Measurements from ENCODE around the gene CLTCL1. TPM values are rescaled to one million over a fixed set of nuclear protein-coding genes. Genes with fewer than 3 reads are reported as not detected.

CLTCL1 gene
- total RNA-seq, 1 experiment from 2014 or later, result 7.9 TPM

DNA sequence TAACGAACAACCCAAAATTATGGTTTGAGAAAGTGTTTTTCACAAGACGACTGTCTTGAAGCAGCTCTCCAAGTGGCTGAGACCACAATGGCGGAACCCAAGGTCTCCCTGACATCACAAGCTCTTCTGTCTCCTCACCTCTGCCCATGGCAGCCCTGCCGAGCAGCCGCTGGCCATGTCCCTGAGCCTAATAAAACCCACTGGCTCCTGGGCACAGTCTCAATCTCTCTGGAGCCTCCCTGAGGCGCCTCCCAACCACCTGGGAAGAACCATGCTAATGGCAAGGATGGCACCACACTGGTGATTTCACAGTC, 50.0 kb downstream of the CLTCL1 start:
- Mint-ChIP-seq H3K4me1 (ENCODE audit: low read depth, unreplicated experiment) (no peaks in the 10 kb centered on the region), H3K27me3 (ENCODE audit: insufficient read depth, unreplicated experiment) (no peaks in the 10 kb centered on the region), H3K4me3 (ENCODE audit: unreplicated experiment) (no peak overlapping the region), H3K9me3 (ENCODE audit: unreplicated experiment) (no peaks in the 10 kb centered on the region), H3K36me3 (ENCODE audit: insufficient read depth, unreplicated experiment) (no peaks in the 10 kb centered on the region), H3K27ac (ENCODE audit: unreplicated experiment) (no peak overlapping the region)
- TF ChIP-seq, protein P1, sequence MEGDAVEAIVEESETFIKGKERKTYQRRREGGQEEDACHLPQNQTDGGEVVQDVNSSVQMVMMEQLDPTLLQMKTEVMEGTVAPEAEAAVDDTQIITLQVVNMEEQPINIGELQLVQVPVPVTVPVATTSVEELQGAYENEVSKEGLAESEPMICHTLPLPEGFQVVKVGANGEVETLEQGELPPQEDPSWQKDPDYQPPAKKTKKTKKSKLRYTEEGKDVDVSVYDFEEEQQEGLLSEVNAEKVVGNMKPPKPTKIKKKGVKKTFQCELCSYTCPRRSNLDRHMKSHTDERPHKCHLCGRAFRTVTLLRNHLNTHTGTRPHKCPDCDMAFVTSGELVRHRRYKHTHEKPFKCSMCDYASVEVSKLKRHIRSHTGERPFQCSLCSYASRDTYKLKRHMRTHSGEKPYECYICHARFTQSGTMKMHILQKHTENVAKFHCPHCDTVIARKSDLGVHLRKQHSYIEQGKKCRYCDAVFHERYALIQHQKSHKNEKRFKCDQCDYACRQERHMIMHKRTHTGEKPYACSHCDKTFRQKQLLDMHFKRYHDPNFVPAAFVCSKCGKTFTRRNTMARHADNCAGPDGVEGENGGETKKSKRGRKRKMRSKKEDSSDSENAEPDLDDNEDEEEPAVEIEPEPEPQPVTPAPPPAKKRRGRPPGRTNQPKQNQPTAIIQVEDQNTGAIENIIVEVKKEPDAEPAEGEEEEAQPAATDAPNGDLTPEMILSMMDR (IDR thresholded peaks at IDR 0.05; ENCODE audit: insufficient read depth in 1 of 2, low read depth in 1 of 2, low read length in 1 of 2, severe bottlenecking in 1 of 2, unreplicated experiment in 1 of 2), result no peak
- H3K4me3 ChIP-seq (ENCODE audit: low read depth, low read length), result no peak overlapping the region
- no peaks in the 10 kb centered on the region for H3K27me3 ChIP-seq (replicated peaks; ENCODE audit: control insufficient read depth, insufficient read depth, low read length)
- ChIA-PET POLR2A (no interaction called here), CTCF (no interaction called here)
- no peak for DNase-seq
- H3K36me3 ChIP-seq (ENCODE audit: control insufficient read depth, insufficient read depth, low read length), result no peaks in the 10 kb centered on the region
- intact Hi-C loops (cut with micrococcal nuclease; ENCODE audit: unreplicated experiment), result no loop called here
- no TSS peak for BruUV-seq (replicated peaks)
- H3K4me1 ChIP-seq, result no peaks in the 10 kb centered on the region
- no peaks in the 10 kb centered on the region for H3K9me3 ChIP-seq

DNA sequence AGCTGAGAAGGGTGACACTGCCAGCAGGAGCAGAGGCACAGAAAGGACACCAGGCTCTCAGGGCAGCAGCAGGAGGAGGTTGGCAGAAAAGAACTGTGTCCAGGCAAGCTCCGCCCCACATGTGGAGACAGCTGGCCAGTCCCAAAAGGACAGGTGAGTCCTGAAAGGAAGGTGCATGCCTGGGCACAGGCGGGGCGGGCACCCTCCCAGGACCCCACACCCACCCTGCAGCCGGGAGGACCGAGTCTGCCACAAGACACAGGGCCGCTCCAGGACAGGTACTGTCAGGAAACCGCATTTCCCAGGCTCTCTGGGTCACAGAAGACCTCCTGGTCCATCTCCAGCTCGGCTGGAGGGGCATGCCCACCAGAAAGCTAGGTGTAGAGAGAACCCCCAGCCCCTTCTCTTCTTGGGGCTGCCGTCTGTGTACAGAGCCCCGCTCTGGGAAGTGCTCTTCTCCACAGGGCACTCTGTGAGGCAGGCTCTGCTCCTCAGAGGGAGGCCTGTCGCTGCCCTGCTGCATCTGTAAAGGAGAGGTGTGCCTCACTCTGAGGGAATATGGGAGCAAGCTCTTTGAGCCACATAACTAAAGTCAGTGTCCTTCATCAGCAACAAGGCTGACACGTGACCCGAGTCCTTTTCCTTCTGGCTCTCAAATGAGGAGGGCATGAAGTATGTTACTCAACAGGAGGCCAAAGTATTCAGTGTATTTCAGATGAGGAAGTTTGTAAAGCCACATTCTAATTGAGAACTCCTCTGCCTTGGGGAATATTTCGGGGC, 50.5 kb downstream of the CLTCL1 start:
- no peaks in the 10 kb centered on the region for H3K9me3 ChIP-seq
- no peak overlapping the region for H3K27ac Mint-ChIP-seq (ENCODE audit: unreplicated experiment)

DNA sequence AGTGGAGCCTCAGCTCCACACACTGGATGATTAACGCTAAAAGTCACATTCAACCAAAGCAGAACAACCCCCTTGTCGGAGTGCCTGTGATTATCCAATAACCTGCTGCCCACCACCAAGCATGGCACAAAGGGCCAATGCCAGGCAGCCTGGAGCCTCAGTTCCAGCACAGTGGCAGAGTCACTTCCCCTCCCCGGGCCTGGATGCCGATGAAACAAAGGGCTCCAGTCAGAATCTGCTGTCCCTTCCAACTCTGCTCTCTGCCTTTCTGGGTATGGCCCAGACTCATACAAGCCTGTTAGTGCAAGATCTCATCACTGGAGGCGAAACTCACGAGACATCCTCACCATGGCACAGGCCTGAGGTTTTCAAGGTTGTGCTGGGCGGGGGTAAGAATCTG, 52.1 kb downstream of the CLTCL1 start:
- Histone ChIP-seq H3K9me3 (no peaks in the 10 kb centered on the region), H3K27me3 (replicated peaks; ENCODE audit: control insufficient read depth, insufficient read depth, low read length) (no peaks in the 10 kb centered on the region), H3K36me3 (ENCODE audit: control insufficient read depth, insufficient read depth, low read length) (no peaks in the 10 kb centered on the region), H3K4me1 (no peaks in the 10 kb centered on the region), H3K4me3 (ENCODE audit: low read depth, low read length) (no peak overlapping the region)
- Mint-ChIP-seq H3K27ac (ENCODE audit: unreplicated experiment) (no peak overlapping the region), H3K27me3 (ENCODE audit: insufficient read depth, unreplicated experiment) (no peaks in the 10 kb centered on the region), H3K9me3 (ENCODE audit: unreplicated experiment) (no peaks in the 10 kb centered on the region), H3K4me3 (ENCODE audit: unreplicated experiment) (no peak overlapping the region), H3K36me3 (ENCODE audit: insufficient read depth, unreplicated experiment) (no peaks in the 10 kb centered on the region), H3K4me1 (ENCODE audit: low read depth, unreplicated experiment) (no peaks in the 10 kb centered on the region)
- no TSS peak for BruUV-seq (replicated peaks)
- intact Hi-C loops (cut with micrococcal nuclease; ENCODE audit: unreplicated experiment), result no loop called here
- CTCF ChIA-PET, result interaction anchor here (1.0 kb wide), 1 partner anchor 61 kb away, joined by 3 read pairs; the partner anchor contains the start of gene SLC25A1
- POLR2A ChIA-PET, result no interaction called here
- TF ChIP-seq, protein P1 (IDR thresholded peaks at IDR 0.05; ENCODE audit: insufficient read depth in 1 of 2, low read depth in 1 of 2, low read length in 1 of 2, severe bottlenecking in 1 of 2, unreplicated experiment in 1 of 2), result no peak
- DNase-seq, result no peak

More for the DNA sequence above, 50.5 kb downstream of the CLTCL1 start:
- ChIA-PET POLR2A (no interaction called here), CTCF (no interaction called here)
- no peak for DNase-seq
- H3K36me3 ChIP-seq (ENCODE audit: control insufficient read depth, insufficient read depth, low read length), result no peaks in the 10 kb centered on the region
- Mint-ChIP-seq H3K9me3 (ENCODE audit: unreplicated experiment) (no peaks in the 10 kb centered on the region), H3K4me3 (ENCODE audit: unreplicated experiment) (no peak overlapping the region), H3K4me1 (ENCODE audit: low read depth, unreplicated experiment) (no peaks in the 10 kb centered on the region), H3K36me3 (ENCODE audit: insufficient read depth, unreplicated experiment) (no peaks in the 10 kb centered on the region), H3K27me3 (ENCODE audit: insufficient read depth, unreplicated experiment) (no peaks in the 10 kb centered on the region)
- TF ChIP-seq, protein P1 (IDR thresholded peaks at IDR 0.05; ENCODE audit: insufficient read depth in 1 of 2, low read depth in 1 of 2, low read length in 1 of 2, severe bottlenecking in 1 of 2, unreplicated experiment in 1 of 2), result no peak
- no peaks in the 10 kb centered on the region for H3K27me3 ChIP-seq (replicated peaks; ENCODE audit: control insufficient read depth, insufficient read depth, low read length)
- no TSS peak for BruUV-seq (replicated peaks)
- no peaks in the 10 kb centered on the region for H3K4me1 ChIP-seq
- no peak overlapping the region for H3K4me3 ChIP-seq (ENCODE audit: low read depth, low read length)
- intact Hi-C loops (cut with micrococcal nuclease; ENCODE audit: unreplicated experiment), result no loop called here

Data from Caco-2 (cell line).